ENCODE results near the gene PRRG3.

The PRRG3 gene

GRCh38 chrX:151708821-151709220 is 13.6 kb downstream of the PRRG3 start:
- DNase-seq (ENCODE audit: low read depth): no peak

GRCh38 chrX:151710457-151710856 is 15.2 kb downstream of the PRRG3 start:
- DNase-seq (ENCODE audit: low read depth): no peak

GRCh38 chrX:151711154-151711553 is 15.9 kb downstream of the PRRG3 start:
- no peak for DNase-seq (ENCODE audit: low read depth)

- DNase-seq (ENCODE audit: low read depth): no peak
Measured at GRCh38 chrX:151711787-151712186, 16.5 kb downstream of the PRRG3 start.

- no peak for DNase-seq (ENCODE audit: low read depth)
Measured at GRCh38 chrX:151712253-151712652, 17.0 kb downstream of the PRRG3 start.

- DNase-seq (ENCODE audit: low read depth): no peak
Measured at GRCh38 chrX:151713849-151714248, 18.6 kb downstream of the PRRG3 start.

- no peak for DNase-seq (ENCODE audit: low read depth)
Measured at GRCh38 chrX:151714362-151714761, 19.1 kb downstream of the PRRG3 start.

GRCh38 chrX:151715752-151716151 is 20.5 kb downstream of the PRRG3 start, which contains the start of gene FATE1:
Gene FATE1, plus strand, starts transcription at chrX:151716035. Its CDS starts 85 bp downstream, at chrX:151716120.
- DNase-seq (ENCODE audit: low read depth): no peak

GRCh38 chrX:151722241-151722846 is 27.1 kb downstream of the PRRG3 start:
- no peak for DNase-seq (ENCODE audit: low read depth)

GRCh38 chrX:151723156-151723760 is 28.0 kb downstream of the PRRG3 start:
- DNase-seq (ENCODE audit: low read depth): no peak

- DNase-seq (ENCODE audit: low read depth): no peak
Measured at GRCh38 chrX:151724563-151725337, 29.5 kb downstream of the PRRG3 start.

GRCh38 chrX:151725338-151725614 is 30.0 kb downstream of the PRRG3 start:
- DNase-seq (ENCODE audit: low read depth): no peak

- DNase-seq (ENCODE audit: low read depth): no peak
Measured at GRCh38 chrX:151726751-151727150, 31.5 kb downstream of the PRRG3 start.

- DNase-seq (ENCODE audit: low read depth): no peak
Measured at GRCh38 chrX:151727346-151727745, 32.1 kb downstream of the PRRG3 start.

- no peak for DNase-seq (ENCODE audit: low read depth)
Measured at GRCh38 chrX:151729056-151729725, 33.9 kb downstream of the PRRG3 start.

GRCh38 chrX:151734446-151734845 is 39.2 kb downstream of the PRRG3 start, which contains the start of gene CNGA2:
Gene CNGA2, plus strand, starts transcription at chrX:151734746. Its CDS starts 3,738 bp downstream, at chrX:151738484.
- no peak for DNase-seq (ENCODE audit: low read depth)

- DNase-seq (ENCODE audit: low read depth): no peak
Measured at GRCh38 chrX:151735219-151735618, 40.0 kb downstream of the PRRG3 start.

GRCh38 chrX:151736685-151737084 is 41.4 kb downstream of the PRRG3 start:
- no peak for DNase-seq (ENCODE audit: low read depth)

- no peak for DNase-seq (ENCODE audit: low read depth)
Measured at GRCh38 chrX:151737494-151737893, 42.2 kb downstream of the PRRG3 start.

GRCh38 chrX:151738751-151739150 is 43.5 kb downstream of the PRRG3 start:
- DNase-seq (ENCODE audit: low read depth): no peak

- no peak for DNase-seq (ENCODE audit: low read depth)
Measured at GRCh38 chrX:151741606-151742005, 46.3 kb downstream of the PRRG3 start.

GRCh38 chrX:151742311-151742710 is 47.1 kb downstream of the PRRG3 start:
- no peak for DNase-seq (ENCODE audit: low read depth)
